RWPE1 (cell line): Measurements from ENCODE around the gene SLC25A18.

Experiments used
- CTCF ChIA-PET: fragments of 350-600 bp; sonication (Branson Sonifier 250); formaldehyde crosslinking; extraction: SDS; loops from one replicate; lab custom pipeline; 2021; lab: Yijun Ruan, JAX
- POLR2A ChIA-PET: fragments of 400-600 bp; formaldehyde crosslinking; extraction: SDS; loops from one replicate; lab custom pipeline; 2020; ENCODE audit warnings: antibody characterized with exemption; ENCODE audit not compliant: low non-redundant PET; lab: Yijun Ruan, JAX
- DNase-seq: peaks from one replicate; pipeline ENCODE4 v3.0.0; 2012; ENCODE audit warnings: low spot score
- H3K27ac ChIP-seq: fragments of 450-650 bp; 2 replicates; pipeline ENCODE4 v1.5.1; 2017
- TF ChIP-seq, protein P1 (sequence below): fragments of 450-650 bp; conservative IDR thresholded peaks from 2 replicates; pipeline ENCODE4 v1.5.1; 2017; ENCODE audit warnings: low read depth, mild to moderate bottlenecking

The SLC25A18 gene

DNA sequence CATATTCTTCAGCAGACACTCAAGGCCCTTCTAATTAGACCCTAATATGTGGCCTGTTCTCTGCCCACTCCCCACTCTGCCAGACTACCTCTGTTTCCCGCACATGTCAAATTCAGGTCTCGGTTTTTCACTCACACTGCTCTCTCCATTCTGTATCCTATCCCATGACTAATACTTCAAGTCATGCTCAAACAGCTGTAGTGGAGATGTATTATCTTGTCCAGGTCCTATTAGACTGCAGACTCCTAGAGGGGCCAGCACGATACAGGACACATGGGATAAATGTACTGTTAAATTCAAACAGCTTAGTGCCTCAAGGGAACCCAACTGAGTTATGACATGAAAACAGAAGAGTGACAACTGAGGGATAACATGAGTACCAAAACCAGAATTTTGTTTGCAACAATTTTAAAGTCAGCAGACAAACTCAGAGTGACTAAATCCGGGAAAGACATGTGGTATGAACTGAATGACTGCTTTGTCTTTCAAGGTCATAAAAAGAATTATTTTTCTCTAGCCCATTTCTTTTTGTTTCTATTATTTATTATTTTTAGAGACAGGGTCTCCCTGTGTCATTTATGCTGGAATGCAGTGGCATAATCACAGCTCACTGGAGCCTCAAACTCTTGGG lies 44.7 kb downstream of the SLC25A18 start:
- POLR2A ChIA-PET: no interaction called here
- no peak for DNase-seq
- TF ChIP-seq, protein P1, sequence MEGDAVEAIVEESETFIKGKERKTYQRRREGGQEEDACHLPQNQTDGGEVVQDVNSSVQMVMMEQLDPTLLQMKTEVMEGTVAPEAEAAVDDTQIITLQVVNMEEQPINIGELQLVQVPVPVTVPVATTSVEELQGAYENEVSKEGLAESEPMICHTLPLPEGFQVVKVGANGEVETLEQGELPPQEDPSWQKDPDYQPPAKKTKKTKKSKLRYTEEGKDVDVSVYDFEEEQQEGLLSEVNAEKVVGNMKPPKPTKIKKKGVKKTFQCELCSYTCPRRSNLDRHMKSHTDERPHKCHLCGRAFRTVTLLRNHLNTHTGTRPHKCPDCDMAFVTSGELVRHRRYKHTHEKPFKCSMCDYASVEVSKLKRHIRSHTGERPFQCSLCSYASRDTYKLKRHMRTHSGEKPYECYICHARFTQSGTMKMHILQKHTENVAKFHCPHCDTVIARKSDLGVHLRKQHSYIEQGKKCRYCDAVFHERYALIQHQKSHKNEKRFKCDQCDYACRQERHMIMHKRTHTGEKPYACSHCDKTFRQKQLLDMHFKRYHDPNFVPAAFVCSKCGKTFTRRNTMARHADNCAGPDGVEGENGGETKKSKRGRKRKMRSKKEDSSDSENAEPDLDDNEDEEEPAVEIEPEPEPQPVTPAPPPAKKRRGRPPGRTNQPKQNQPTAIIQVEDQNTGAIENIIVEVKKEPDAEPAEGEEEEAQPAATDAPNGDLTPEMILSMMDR: no peak
- H3K27ac ChIP-seq: no peak overlapping the region
- CTCF ChIA-PET: no interaction called here

DNA sequence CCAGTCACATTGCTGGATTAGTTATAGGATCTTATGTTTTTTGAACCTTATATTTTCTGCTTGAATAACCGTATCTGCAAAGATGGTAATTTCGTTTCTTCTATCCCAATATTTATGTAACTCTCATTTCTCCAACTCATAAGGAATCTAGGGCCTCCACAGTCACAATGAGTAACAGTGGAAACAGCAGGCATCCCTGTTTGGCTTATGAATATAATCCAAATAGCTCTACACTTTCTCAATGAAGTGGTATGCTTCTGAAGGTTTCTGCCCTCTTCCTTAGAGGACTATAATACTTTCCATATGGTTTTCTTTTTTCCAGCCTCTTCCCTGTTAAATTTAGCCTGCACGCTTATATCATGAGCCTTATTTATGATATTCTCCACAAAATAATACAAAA lies 48.8 kb downstream of the SLC25A18 start:
- POLR2A ChIA-PET: no interaction called here
- H3K27ac ChIP-seq: no peak overlapping the region
- TF ChIP-seq, protein P1: no peak
- CTCF ChIA-PET: no interaction called here
- no peak for DNase-seq

DNA sequence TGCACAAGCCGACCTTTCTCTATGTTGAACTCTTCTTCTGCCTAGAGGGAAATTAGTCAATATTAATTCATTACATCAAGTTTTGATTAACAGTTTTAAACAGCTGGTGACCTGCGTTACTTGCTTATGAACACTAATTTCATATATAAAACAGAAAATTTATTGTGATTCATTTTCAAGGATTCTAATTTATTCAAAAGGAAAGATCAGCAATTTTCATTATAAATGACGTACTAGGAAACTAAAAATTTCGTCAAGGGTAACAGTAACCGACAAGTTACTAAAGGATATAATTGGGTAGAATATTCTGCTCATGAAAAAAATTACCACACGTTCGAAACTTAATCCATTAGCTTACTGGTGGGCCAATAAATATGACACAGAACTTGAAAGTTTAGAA lies 50.0 kb downstream of the SLC25A18 start:
- DNase-seq: no peak
- CTCF ChIA-PET: no interaction called here
- POLR2A ChIA-PET: no interaction called here
- TF ChIP-seq, protein P1: no peak
- H3K27ac ChIP-seq: no peak overlapping the region

DNA sequence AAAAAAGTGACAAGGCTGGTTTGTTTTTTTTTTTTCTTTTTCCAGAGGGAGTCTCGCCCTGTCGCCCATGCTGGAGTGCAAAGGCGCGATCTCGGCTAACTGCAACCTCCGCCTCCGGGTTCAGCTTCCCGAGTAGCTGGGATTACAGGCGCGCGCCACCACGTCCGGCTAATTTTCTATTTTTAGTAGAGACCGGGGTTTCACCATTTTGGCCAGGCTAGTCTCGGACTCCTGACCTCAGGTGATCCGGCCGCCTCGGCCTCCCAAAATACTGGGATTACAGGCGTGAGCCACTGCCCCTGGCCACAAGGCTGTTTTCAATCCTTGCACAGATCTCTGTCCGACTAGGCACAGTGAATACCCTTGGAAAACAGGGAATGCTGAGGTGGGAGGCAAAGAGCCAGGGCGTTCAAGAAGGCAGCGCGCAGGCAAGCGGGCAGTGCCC lies 64.7 kb downstream of the SLC25A18 start:
- POLR2A ChIA-PET: no interaction called here

DNA sequence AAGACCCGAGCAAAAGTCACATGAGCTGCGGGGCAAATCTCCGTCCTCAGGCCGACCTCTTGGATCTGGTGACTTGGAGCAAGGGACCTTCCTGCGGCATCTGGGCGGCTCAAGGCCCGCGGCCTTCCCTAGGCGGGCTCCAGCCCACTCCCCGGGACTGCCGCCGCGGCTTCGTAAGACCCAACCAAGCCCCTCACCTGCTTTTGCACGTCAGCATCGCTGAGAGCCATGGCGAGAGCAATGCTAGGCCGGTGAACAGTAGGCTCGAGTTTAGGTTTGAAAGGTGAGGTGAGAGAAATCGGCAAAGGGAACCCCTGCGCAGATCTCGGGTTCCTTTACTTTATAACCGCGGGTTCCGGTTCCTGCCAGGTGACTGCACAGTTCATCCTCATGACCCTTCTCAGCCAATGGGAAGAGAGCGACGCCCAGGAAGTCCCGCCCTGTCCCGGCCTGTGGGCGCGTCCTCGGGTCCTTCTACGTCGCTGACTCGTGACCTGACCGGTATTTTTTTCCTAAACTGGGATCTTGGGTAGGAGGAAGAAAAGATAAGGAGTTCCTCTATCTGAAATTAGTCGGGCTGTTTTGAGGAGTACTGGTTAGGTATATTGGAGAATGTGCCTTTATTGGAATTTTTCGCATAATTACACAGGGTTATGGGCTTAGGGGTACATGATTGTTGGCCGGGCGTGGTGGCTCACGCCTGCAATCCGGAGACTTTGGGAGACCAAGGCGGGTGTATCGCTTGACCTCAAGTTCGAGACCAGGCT lies 65.3 kb downstream of the SLC25A18 start, which contains the start of gene ATP6V1E1:
Gene ATP6V1E1, minus strand, starts transcription at position 344 of the 767 bp plus-strand sequence. Its CDS starts 114 bp downstream, at position 230.
- H3K27ac ChIP-seq: peak within 1 kb of the TSS; percentile 92
- peak; percentile 96 for DNase-seq
- ChIA-PET CTCF (no interaction called here), POLR2A (no interaction called here)
- TF ChIP-seq, protein P1: no peak

More for the DNA sequence above, 64.7 kb downstream of the SLC25A18 start:
- H3K27ac ChIP-seq: peak overlapping the region; percentile 92
- DNase-seq: no peak
- TF ChIP-seq, protein P1: no peak
- CTCF ChIA-PET: no interaction called here

DNA sequence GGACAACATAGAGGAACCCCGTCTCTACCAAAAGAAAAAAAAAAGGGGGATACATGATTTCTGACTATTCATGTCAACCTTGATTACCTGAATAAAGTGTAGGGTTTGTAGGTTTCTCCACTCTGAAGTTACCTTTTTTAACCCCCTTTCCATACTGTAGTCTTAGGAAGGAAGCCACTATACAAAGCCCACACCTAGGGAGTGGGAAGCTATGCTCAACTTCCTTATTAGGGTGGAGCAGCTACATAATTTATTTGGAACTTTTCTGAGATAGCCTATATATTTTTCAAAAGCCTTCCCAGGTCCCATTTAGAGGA lies 65.8 kb downstream of the SLC25A18 start:
- ChIA-PET CTCF (no interaction called here), POLR2A (no interaction called here)
- TF ChIP-seq, protein P1: no peak
- no peak for DNase-seq
- H3K27ac ChIP-seq: peak overlapping the region; percentile 92
